Measurements from ENCODE around the gene PRKN.

GRCh38 chr6:161948462-161948861, 779.1 kb downstream of the PRKN start:
- TF ChIP-seq CTCF (IDR thresholded peaks at IDR 0.05) (no peak), EP300 (IDR thresholded peaks at IDR 0.05) (no peak)

All from tibial nerve (tissue), 4 donors.